Raji (cell line): ENCODE measurements around the gene ATP8A1.

ENCODE experiments used
- POLR2A ChIP-seq: IDR thresholded peaks from 2 replicates; pipeline ENCODE4 v1.6.1; 2011; ENCODE audit warnings: low read depth, low read length, control low read depth; ENCODE audit not compliant: insufficient read depth

The ATP8A1 gene

GRCh38 chr4:42655269-42655637 lies 1.7 kb downstream of the ATP8A1 start:
- no peak for TF ChIP-seq POLR2A

- no peak for TF ChIP-seq POLR2A
Observed at GRCh38 chr4:42654631-42655268, 2.2 kb downstream of the ATP8A1 start.

- no peak for TF ChIP-seq POLR2A
Observed at GRCh38 chr4:42653626-42654560, 3.0 kb downstream of the ATP8A1 start.

GRCh38 chr4:42649870-42650269 lies 7.0 kb downstream of the ATP8A1 start:
- TF ChIP-seq POLR2A = no peak

GRCh38 chr4:42646999-42647541 lies 9.8 kb downstream of the ATP8A1 start:
- TF ChIP-seq POLR2A = no peak

GRCh38 chr4:42646013-42646784 lies 10.7 kb downstream of the ATP8A1 start:
- TF ChIP-seq POLR2A = no peak

GRCh38 chr4:42644897-42645296 lies 12.0 kb downstream of the ATP8A1 start:
- no peak for TF ChIP-seq POLR2A

GRCh38 chr4:42643685-42644084 lies 13.2 kb downstream of the ATP8A1 start:
- TF ChIP-seq POLR2A = peak; percentile 27; the same call in 1 of the 2 replicates

- no peak for TF ChIP-seq POLR2A
Observed at GRCh38 chr4:42642845-42643615, 13.9 kb downstream of the ATP8A1 start.

- no peak for TF ChIP-seq POLR2A
Observed at GRCh38 chr4:42642101-42642797, 14.7 kb downstream of the ATP8A1 start.

GRCh38 chr4:42641656-42642055 lies 15.2 kb downstream of the ATP8A1 start:
- no peak for TF ChIP-seq POLR2A

- no peak for TF ChIP-seq POLR2A
Observed at GRCh38 chr4:42641161-42641560, 15.7 kb downstream of the ATP8A1 start.

- no peak for TF ChIP-seq POLR2A
Observed at GRCh38 chr4:42640613-42641012, 16.3 kb downstream of the ATP8A1 start.

- 0 out of 2 replicates have a peak, but pooled peaks have one; percentile 17 for TF ChIP-seq POLR2A
Observed at GRCh38 chr4:42638993-42639392, 17.9 kb downstream of the ATP8A1 start.
